Loucy (cell line): ENCODE results near the gene ADORA2A.

Experiments used
- EZH2phosphoT487 ChIP-seq: fragments of 200-600 bp; IDR thresholded peaks from 2 replicates; pipeline ENCODE4 v1.6.1; 2018; ENCODE audit warnings: antibody characterized with exemption, mild to moderate bottlenecking, moderate library complexity, borderline replicate concordance
- TF ChIP-seq, protein P1 (sequence below): fragments of 200-600 bp; sonication (generic); conservative IDR thresholded peaks from 2 replicates; pipeline ENCODE4 v1.5.1; 2014; ENCODE audit warnings: mild to moderate bottlenecking, antibody characterized with exemption, low read length

GRCh38 chr22:24467340-24467739 is 39.9 kb downstream of the ADORA2A start:
- no peak for TF ChIP-seq EZH2phosphoT487
- TF ChIP-seq, protein P1, sequence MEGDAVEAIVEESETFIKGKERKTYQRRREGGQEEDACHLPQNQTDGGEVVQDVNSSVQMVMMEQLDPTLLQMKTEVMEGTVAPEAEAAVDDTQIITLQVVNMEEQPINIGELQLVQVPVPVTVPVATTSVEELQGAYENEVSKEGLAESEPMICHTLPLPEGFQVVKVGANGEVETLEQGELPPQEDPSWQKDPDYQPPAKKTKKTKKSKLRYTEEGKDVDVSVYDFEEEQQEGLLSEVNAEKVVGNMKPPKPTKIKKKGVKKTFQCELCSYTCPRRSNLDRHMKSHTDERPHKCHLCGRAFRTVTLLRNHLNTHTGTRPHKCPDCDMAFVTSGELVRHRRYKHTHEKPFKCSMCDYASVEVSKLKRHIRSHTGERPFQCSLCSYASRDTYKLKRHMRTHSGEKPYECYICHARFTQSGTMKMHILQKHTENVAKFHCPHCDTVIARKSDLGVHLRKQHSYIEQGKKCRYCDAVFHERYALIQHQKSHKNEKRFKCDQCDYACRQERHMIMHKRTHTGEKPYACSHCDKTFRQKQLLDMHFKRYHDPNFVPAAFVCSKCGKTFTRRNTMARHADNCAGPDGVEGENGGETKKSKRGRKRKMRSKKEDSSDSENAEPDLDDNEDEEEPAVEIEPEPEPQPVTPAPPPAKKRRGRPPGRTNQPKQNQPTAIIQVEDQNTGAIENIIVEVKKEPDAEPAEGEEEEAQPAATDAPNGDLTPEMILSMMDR, result no peak
